SU-DHL-6 (cell line): Measurements from ENCODE around the gene ZFR2.
"Not testable (repeated sequence)": the region's sequence is repeated elsewhere in the genome, so short reads cannot be mapped to it uniquely, and the experiment has no call there.

Experiments used
- H2AFZ ChIP-seq: fragments of 200-600 bp; sonication (generic); 2 replicates; pipeline ENCODE4 v1.6.1; 2014; ENCODE audit warnings: low read depth, mild to moderate bottlenecking, moderate library complexity, mixed read lengths, antibody characterized with exemption, low read length; ENCODE audit not compliant: severe bottlenecking
- H3F3A ChIP-seq: fragments of 200-600 bp; shearing (Covaris generic); 2 replicates; pipeline ENCODE4 v1.6.0; 2016; ENCODE audit warnings: antibody characterized with exemption, mild to moderate bottlenecking; ENCODE audit not compliant: insufficient read depth
- H3K27ac ChIP-seq: fragments of 200-600 bp; sonication (generic); 2 replicates; pipeline ENCODE4 v1.5.1; 2016; ENCODE audit warnings: low read depth, mild to moderate bottlenecking, low read length, moderate library complexity, mixed read lengths
- H3K27me3 ChIP-seq: fragments of 200-600 bp; sonication (generic), shearing (Covaris generic); 2 replicates; pipeline ENCODE4 v1.6.0; 2014; ENCODE audit warnings: mild to moderate bottlenecking, low read length
- H3K36me3 ChIP-seq: fragments of 200-600 bp; sonication (generic); 2 replicates; pipeline ENCODE4 v1.6.1; 2014; ENCODE audit warnings: mild to moderate bottlenecking, low read length, mixed read lengths
- H3K4me2 ChIP-seq: fragments of 300-600, 200-600 bp; shearing (Covaris generic), sonication (generic); 2 replicates; pipeline ENCODE4 v1.6.0; 2014; ENCODE audit warnings: low read length, low read depth, mild to moderate bottlenecking; ENCODE audit not compliant: poor library complexity, severe bottlenecking
- H3K4me3 ChIP-seq: fragments of 200-600 bp; sonication (generic); 2 replicates; pipeline ENCODE4 v1.5.1; 2014; ENCODE audit warnings: antibody characterized with exemption, low read length, mild to moderate bottlenecking, mixed read lengths; ENCODE audit not compliant: insufficient read depth, poor library complexity, severe bottlenecking
- H3K79me2 ChIP-seq: fragments of 200-600 bp; sonication (generic); 2 replicates; pipeline ENCODE4 v1.6.1; 2014; ENCODE audit warnings: mild to moderate bottlenecking, low read length, moderate library complexity; ENCODE audit not compliant: insufficient read depth
- H3K9ac ChIP-seq: fragments of 200-600 bp; sonication (generic); 2 replicates; pipeline ENCODE4 v1.7.0; 2014; ENCODE audit warnings: mild to moderate bottlenecking, low read length
- H3K9me2 ChIP-seq: fragments of 200-600 bp; sonication (generic); replicated peaks from 2 replicates; pipeline ENCODE4 v1.6.1; 2014; ENCODE audit warnings: low read length; ENCODE audit not compliant: insufficient read depth
- H3K9me3 ChIP-seq: fragments of 200-600 bp; sonication (generic); 2 replicates; pipeline ENCODE4 v1.6.1; 2014; ENCODE audit warnings: low read length, mixed read lengths; ENCODE audit not compliant: insufficient read depth
- H4K20me1 ChIP-seq: fragments of 200-600 bp; sonication (generic); 2 replicates; pipeline ENCODE4 v1.6.1; 2014; ENCODE audit warnings: low read depth, mild to moderate bottlenecking, antibody characterized with exemption, low read length, moderate library complexity, mixed read lengths
- EZH2phosphoT487 ChIP-seq: fragments of 200-600 bp; sonication (generic), shearing (Covaris generic); conservative IDR thresholded peaks from 2 replicates; pipeline ENCODE4 v1.6.1; 2018; ENCODE audit warnings: mild to moderate bottlenecking, antibody characterized with exemption, low read length, moderate library complexity, mixed read lengths
- TF ChIP-seq, protein P1 (sequence below): fragments of 200-600 bp; sonication (generic); IDR thresholded peaks from one replicate; pipeline ENCODE4 v1.5.1; 2017; ENCODE audit warnings: antibody characterized with exemption, mild to moderate bottlenecking, low read length, moderate library complexity; ENCODE audit not compliant: insufficient read depth, poor library complexity, severe bottlenecking

Gene ZFR2

DNA sequence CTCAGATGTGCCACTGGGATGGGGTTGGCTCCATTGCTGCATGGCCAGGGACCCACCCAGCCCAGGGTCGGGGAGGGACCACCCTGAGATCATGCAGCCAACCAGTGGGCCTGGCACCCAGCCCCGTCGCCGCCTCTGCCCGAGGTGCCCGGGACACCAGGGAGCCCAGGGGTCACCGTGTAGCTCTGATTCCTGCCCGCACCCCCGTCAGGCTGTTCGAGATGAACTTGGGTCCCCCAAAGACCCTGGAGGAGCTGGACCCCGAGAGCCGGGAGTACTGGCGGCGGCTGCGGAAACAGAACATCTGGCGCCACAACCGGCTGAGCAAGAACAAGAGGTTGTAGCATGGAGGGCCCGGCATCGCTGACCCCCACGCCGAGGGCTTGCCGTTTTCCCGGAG lies 101.8 kb downstream of the ZFR2 start:
- no peaks in the 10 kb centered on the region for H3K9me2 ChIP-seq
- H3K27ac ChIP-seq: no peak overlapping the region
- no peak for TF ChIP-seq EZH2phosphoT487
- TF ChIP-seq, protein P1, sequence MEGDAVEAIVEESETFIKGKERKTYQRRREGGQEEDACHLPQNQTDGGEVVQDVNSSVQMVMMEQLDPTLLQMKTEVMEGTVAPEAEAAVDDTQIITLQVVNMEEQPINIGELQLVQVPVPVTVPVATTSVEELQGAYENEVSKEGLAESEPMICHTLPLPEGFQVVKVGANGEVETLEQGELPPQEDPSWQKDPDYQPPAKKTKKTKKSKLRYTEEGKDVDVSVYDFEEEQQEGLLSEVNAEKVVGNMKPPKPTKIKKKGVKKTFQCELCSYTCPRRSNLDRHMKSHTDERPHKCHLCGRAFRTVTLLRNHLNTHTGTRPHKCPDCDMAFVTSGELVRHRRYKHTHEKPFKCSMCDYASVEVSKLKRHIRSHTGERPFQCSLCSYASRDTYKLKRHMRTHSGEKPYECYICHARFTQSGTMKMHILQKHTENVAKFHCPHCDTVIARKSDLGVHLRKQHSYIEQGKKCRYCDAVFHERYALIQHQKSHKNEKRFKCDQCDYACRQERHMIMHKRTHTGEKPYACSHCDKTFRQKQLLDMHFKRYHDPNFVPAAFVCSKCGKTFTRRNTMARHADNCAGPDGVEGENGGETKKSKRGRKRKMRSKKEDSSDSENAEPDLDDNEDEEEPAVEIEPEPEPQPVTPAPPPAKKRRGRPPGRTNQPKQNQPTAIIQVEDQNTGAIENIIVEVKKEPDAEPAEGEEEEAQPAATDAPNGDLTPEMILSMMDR: no peak
- no peak overlapping the region for H3K9ac ChIP-seq
- H3K36me3 ChIP-seq: no peaks in the 10 kb centered on the region
- H3K9me3 ChIP-seq: no peaks in the 10 kb centered on the region
- H3F3A ChIP-seq: peaks cover 6% of the 10 kb centered on the region
- no peaks in the 10 kb centered on the region for H3K27me3 ChIP-seq
- peaks cover 4% of the 10 kb centered on the region; the same call in 1 of the 2 replicates for H3K79me2 ChIP-seq
- H3K4me3 ChIP-seq: no peak overlapping the region
- no peak overlapping the region for H2AFZ ChIP-seq
- H3K4me2 ChIP-seq: no peak overlapping the region
- H4K20me1 ChIP-seq: no peaks in the 10 kb centered on the region

DNA sequence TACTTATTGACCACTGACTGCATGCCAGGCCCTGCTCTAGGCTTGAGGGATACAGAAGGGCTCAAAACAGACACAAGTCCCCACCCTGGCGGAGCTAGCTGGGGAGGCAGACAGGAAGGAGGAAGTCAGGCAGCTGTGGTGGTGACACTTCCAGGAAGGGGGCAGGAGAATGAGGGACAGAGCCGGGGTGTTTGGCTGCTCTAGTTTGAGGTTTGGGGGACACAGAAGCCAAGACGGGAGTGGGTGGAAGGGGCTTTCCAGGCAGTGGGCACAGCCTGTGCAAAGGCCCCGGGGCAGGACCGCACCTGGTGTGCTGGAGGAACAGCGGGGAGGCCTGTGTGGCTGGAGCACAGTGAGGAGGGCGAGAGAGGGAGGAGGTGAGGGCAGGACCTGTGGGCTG lies 102.3 kb downstream of the ZFR2 start:
- no peak overlapping the region for H3K9ac ChIP-seq
- H3F3A ChIP-seq: peaks cover 10% of the 10 kb centered on the region
- H4K20me1 ChIP-seq: no peaks in the 10 kb centered on the region
- no peak overlapping the region for H3K27ac ChIP-seq
- TF ChIP-seq, protein P1: no peak
- TF ChIP-seq EZH2phosphoT487: no peak
- no peaks in the 10 kb centered on the region for H3K9me2 ChIP-seq
- H3K4me3 ChIP-seq: no peak overlapping the region
- no peak overlapping the region for H3K4me2 ChIP-seq
- H3K27me3 ChIP-seq: no peaks in the 10 kb centered on the region
- H2AFZ ChIP-seq: no peak overlapping the region
- no peaks in the 10 kb centered on the region for H3K36me3 ChIP-seq
- no peaks in the 10 kb centered on the region for H3K9me3 ChIP-seq
- H3K79me2 ChIP-seq: peaks cover 4% of the 10 kb centered on the region; the same call in 1 of the 2 replicates

DNA sequence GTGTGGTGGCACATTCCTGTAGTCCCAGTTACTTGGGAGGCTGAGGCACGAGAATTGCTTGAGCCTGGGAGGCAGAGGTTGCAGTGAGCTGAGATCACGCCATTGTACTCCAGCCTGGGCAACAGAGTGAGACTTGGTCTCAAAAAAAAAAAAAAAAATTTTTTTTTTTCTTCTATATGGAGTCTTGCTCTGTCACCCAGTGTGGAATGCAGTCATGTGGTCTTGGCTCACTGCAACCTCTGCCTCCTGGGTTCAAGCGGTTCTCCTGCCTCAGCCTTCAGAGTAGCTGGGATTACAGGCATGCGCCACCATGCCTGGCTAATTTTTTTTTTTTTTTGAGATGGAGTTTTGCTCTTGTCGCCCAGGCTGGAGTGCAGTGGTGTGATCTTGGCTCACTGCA lies 103.1 kb downstream of the ZFR2 start:
- H3K27ac ChIP-seq, H3K9ac ChIP-seq, H3K27me3 ChIP-seq, H2AFZ ChIP-seq, H3K36me3 ChIP-seq, H4K20me1 ChIP-seq, H3K9me2 ChIP-seq, H3K4me2 ChIP-seq, H3K4me3 ChIP-seq, H3K9me3 ChIP-seq: not testable (repeated sequence)
- peaks cover 10% of the 10 kb centered on the region for H3F3A ChIP-seq
- H3K79me2 ChIP-seq: peaks cover 12% of the 10 kb centered on the region

DNA sequence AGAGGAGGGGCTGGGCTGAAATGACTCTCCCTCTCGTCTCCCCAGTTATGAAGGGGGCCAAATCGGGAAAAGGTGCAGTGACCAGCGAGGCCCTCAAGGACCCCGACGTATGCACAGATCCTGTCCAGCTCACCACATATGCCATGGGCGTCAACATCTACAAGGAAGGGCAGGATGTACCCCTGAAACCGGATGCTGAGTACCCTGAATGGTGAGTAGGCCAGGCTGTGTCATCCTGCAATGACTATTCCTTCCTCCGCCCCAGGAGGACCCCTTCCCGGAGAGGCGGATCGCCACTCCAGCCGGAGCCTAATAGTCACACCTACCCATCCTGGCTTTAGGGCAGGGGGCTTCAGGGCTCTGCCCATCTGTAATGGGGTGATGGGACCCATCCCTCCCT lies 103.7 kb downstream of the ZFR2 start:
- TF ChIP-seq EZH2phosphoT487: no peak
- TF ChIP-seq, protein P1: no peak
- Histone ChIP-seq H3K27me3 (no peaks in the 10 kb centered on the region), H3K79me2 (peaks cover 18% of the 10 kb centered on the region), H3K4me2 (no peak overlapping the region), H2AFZ (no peak overlapping the region), H3K9me3 (no peaks in the 10 kb centered on the region), H4K20me1 (no peaks in the 10 kb centered on the region), H3K36me3 (no peaks in the 10 kb centered on the region), H3K27ac (no peak overlapping the region), H3K4me3 (no peak overlapping the region), H3K9me2 (no peaks in the 10 kb centered on the region), H3K9ac (no peak overlapping the region), H3F3A (peaks cover 10% of the 10 kb centered on the region)
